ENCODE results near the gene AP3S2.
"Not testable (repeated sequence)": the region's sequence is repeated elsewhere in the genome, so short reads cannot be mapped to it uniquely, and the experiment has no call there.

Gene AP3S2

GRCh38 chr15:89785064-89785773 is 108.6 kb downstream of the AP3S2 start:
- TF ChIP-seq CTCF (IDR thresholded peaks at IDR 0.05; ENCODE audit: low read depth, low read length), result no peak
- DNase-seq (ENCODE audit: extremely low read depth, low read depth), result no peak

DNA sequence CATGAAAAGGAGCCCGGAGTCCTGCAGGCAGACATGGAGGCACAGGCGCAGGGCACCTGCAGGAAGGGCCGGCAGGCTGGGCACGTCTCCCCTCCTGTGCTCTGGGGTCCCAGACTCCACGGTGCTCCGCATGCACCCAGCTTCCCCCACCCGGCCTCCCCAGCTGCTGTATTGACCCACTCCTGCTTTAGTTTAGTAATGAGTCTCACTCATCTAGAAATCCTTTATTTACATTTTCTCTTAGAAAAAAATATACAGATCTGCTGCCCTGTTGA is 109.2 kb downstream of the AP3S2 start:
- TF ChIP-seq CTCF (IDR thresholded peaks at IDR 0.05; ENCODE audit: low read depth, low read length), result no peak
- DNase-seq (ENCODE audit: extremely low read depth, low read depth), result no peak

DNA sequence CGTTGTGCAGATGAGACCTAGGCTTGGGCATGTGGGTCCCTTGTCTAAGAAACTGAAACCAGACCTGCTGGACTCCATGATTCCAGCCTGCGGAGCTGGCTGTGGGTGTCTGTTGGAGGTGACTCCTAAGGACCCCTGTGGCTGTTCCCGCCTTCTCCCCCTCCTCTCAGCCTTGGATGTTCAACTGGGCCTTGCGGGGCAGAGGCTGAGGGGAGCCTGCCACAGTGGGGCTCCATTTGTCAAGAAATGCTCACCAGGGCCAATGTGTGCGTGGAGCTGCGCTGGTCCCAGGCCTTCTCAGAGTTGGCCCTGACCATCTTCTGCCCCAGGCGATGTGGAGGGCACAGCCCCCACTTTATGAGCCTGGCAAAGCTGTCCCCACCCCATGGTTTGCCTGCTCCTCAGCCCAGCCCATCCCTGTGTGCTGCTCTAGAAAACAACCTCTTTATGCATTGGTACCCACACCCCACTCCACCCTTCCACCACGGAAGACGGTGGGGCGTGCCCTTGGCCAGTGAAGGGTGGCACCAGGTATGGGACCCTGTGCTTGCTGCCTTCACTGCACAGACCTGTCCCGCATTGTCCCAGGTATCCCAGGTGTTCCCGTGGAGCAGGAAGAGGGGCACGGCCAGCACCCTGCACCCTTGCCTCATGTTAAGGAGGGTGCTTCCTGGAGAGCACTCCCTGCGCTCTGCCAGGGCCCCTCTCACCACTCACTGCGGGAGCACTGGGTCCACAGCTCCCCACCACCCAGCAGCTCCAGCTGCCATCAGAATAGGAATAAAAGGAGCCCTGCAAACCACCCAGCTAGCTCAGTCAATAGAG is 109.7 kb downstream of the AP3S2 start:
- no peak for TF ChIP-seq CTCF (IDR thresholded peaks at IDR 0.05; ENCODE audit: low read depth, low read length)
- DNase-seq (ENCODE audit: extremely low read depth, low read depth), result no peak

DNA sequence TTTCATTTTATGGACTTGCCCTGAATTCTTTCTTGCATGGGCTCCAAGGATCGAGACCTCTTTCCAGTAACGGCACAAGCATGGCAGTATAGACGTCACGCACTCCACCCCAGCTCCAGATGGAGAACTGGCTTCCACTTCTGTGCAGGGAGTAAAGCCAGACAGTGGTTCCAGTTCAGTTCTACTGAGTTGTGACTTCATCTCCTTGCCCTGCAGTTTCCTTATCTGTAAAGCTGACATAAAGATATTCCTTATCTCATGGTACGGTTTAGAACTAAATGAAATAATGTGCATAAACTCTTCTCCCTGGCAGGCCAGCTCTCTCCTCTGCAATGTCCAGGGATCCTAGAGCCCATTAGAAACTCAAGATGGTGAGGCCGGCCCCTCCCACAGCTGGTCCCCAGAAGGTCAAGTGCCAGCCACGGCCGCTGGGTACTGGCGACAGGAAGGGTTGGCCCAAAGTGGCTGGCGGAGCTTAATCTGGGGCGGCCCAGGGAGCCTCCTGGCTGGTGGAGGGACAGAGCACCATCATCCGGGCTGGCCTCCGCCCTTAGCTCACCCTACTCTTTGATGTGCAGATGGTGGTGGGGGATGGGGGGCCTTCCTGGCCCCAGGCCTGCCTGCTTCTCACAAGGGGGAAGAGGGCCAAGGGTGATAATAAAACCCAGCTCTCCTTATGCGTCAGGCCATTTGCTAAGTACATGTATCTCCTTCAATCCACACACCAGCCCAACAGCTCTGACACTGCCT is 110.5 kb downstream of the AP3S2 start:
- DNase-seq (ENCODE audit: extremely low read depth, low read depth), result peak; percentile 69
- TF ChIP-seq CTCF (IDR thresholded peaks at IDR 0.05; ENCODE audit: low read depth, low read length), result no peak

DNA sequence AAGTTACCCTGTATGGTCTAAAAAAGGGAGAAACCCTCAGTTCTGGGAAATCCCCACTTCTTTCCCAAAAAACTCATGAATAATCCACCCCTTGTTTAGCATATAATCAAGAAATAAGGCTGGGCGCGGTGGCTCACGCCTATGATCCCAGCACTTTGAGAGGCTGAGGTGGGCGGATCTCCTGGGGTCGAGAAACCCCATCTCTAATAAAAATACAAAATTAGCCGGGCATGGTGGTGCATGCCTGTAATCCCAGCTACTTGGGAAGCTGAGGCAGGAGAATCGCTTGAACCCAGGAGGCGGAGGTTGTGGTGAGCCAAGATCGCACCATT is 111.2 kb downstream of the AP3S2 start:
- not testable (repeated sequence) for DNase-seq (ENCODE audit: extremely low read depth, low read depth)

DNA sequence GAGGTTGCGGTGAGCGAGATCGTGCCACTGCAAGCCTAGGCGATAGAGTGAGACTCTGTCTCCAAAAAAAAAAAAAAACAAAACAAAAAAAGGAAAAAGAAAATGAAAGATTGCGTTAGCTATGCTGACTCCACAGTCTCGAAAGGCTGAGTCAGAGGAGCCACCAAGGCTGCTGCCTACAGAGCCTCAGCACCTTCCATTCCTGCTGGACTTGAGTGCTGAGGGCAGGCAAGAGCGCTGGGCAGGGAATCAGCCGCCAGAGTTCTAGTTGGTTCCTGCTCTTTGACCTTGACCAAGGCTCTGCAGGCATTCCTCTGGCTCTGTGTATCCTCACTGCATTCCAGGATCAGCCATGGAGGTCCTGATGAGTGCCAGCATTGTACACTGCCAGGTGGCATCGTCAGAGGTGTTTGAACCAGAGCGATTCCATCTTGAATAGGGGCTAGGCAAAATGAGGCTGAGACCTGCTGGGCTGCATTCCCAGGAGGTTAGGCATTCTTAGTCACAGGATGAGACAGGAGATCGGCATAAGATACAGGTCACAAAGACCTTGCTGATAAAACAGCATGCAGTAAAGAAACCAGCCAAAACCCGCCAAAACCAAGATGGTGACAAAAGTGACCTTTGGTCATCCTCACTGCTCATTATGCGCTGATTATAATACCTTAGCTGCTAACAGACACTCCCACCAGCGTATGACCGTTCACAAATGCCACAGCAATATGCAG is 111.7 kb downstream of the AP3S2 start:
- no peak for DNase-seq (ENCODE audit: extremely low read depth, low read depth)
- no peak for TF ChIP-seq CTCF (IDR thresholded peaks at IDR 0.05; ENCODE audit: low read depth, low read length)

- no peak for TF ChIP-seq CTCF (IDR thresholded peaks at IDR 0.05; ENCODE audit: low read depth, low read length)
- DNase-seq (ENCODE audit: extremely low read depth, low read depth), result no peak
Measured at GRCh38 chr15:89781055-89781454, 112.7 kb downstream of the AP3S2 start.

All from AG09319 (cell line).